Endometrium (tissue), 2 donors: ENCODE results near the gene HAX1.
A peak's percentile ranks its signal among the peaks of the same experiment; 100 is the strongest.
"Not testable (repeated sequence)": the region's sequence is repeated elsewhere in the genome, so short reads cannot be mapped to it uniquely, and the experiment has no call there.

Experiments
- FAIRE-seq: peaks from 2 replicates; lab custom pipeline; 2012; peaks lifted over from hg19 to GRCh38; lab: Jason Lieb, UNC
- donor health status: control.
- donor health status: control.

HAX1 gene

GRCh38 chr1:154272217-154272998 lies at the start of gene HAX1:
Gene HAX1 (plus strand): TSS chr1:154272629. CDS start chr1:154272724, 95 bp downstream.
- peak; percentile 98 for FAIRE-seq

- FAIRE-seq = no peak
These were observed 49.5 kb upstream of the HAX1 start for GRCh38 chr1:154222918-154223317.

- no peak for FAIRE-seq
These were observed 48.8 kb upstream of the HAX1 start for GRCh38 chr1:154223621-154224020.

- no peak for FAIRE-seq
These were observed 47.1 kb upstream of the HAX1 start for GRCh38 chr1:154225370-154225769.

GRCh38 chr1:154231112-154231511 lies 41.3 kb upstream of the HAX1 start:
- FAIRE-seq = not testable (repeated sequence)

GRCh38 chr1:154233127-154233526 lies 39.3 kb upstream of the HAX1 start:
- FAIRE-seq = not testable (repeated sequence)

GRCh38 chr1:154236855-154237254 lies 35.6 kb upstream of the HAX1 start:
- no peak for FAIRE-seq

- no peak for FAIRE-seq
These were observed 35.0 kb upstream of the HAX1 start for GRCh38 chr1:154237435-154237834.

- FAIRE-seq = no peak
These were observed 34.4 kb upstream of the HAX1 start for GRCh38 chr1:154237880-154238506.

- no peak for FAIRE-seq
These were observed 32.9 kb upstream of the HAX1 start for GRCh38 chr1:154239491-154239890.

- no peak for FAIRE-seq
These were observed 32.1 kb upstream of the HAX1 start for GRCh38 chr1:154240294-154240833.

- FAIRE-seq = no peak
These were observed 30.6 kb upstream of the HAX1 start for GRCh38 chr1:154241703-154242351.

- FAIRE-seq = no peak
These were observed 18.8 kb upstream of the HAX1 start for GRCh38 chr1:154253671-154254070.

- no peak for FAIRE-seq
These were observed 15.7 kb upstream of the HAX1 start for GRCh38 chr1:154256686-154257085.

GRCh38 chr1:154258784-154259183 lies 13.6 kb upstream of the HAX1 start:
- no peak for FAIRE-seq

GRCh38 chr1:154260127-154260526 lies 12.3 kb upstream of the HAX1 start:
- no peak for FAIRE-seq

- no peak for FAIRE-seq
These were observed 8.7 kb upstream of the HAX1 start for GRCh38 chr1:154263465-154264332.

GRCh38 chr1:154264454-154264853 lies 8.0 kb upstream of the HAX1 start:
- FAIRE-seq = no peak

- FAIRE-seq = no peak
These were observed 6.8 kb upstream of the HAX1 start for GRCh38 chr1:154265586-154265985.

- no peak for FAIRE-seq
These were observed 1.6 kb upstream of the HAX1 start for GRCh38 chr1:154270833-154271232.

GRCh38 chr1:154272999-154273563 lies 652 bp downstream of the HAX1 start:
- no peak for FAIRE-seq

GRCh38 chr1:154276797-154277196 lies 4.4 kb downstream of the HAX1 start:
- FAIRE-seq = no peak
